PC-3 (cell line): ENCODE data around the gene KIF5A.
"Not testable (repeated sequence)": the region's sequence is repeated elsewhere in the genome, so short reads cannot be mapped to it uniquely, and the experiment has no call there.

ENCODE experiments used
- CTCF ChIP-seq: fragments of 300-600 bp; sonication (generic); conservative IDR thresholded peaks from 2 replicates; pipeline ENCODE4 v1.5.1; 2017; ENCODE audit warnings: antibody characterized with exemption, low read depth, mild to moderate bottlenecking, low read length
- EZH2 ChIP-seq: fragments of 300-600 bp; sonication (generic); IDR thresholded peaks from one replicate; pipeline ENCODE4 v1.6.1; 2017; ENCODE audit warnings: antibody characterized with exemption, mild to moderate bottlenecking, low read length; ENCODE audit not compliant: unreplicated experiment
- EZH2phosphoT487 ChIP-seq: fragments of 300-600 bp; sonication (generic); IDR thresholded peaks from 2 replicates; pipeline ENCODE4 v1.6.1; 2018; ENCODE audit warnings: mild to moderate bottlenecking, antibody characterized with exemption, low read length, borderline replicate concordance

GRCh38 chr12:57507796-57508195 lies 42.0 kb upstream of the KIF5A start:
- not testable (repeated sequence) for TF ChIP-seq EZH2, CTCF, EZH2phosphoT487
